CD4-positive, alpha-beta T cell treated with Interleukin-6 at 100 ng/mL for 8 hours (primary cell): ENCODE measurements around the gene RAB27A.
A peak's percentile ranks its signal among the peaks of the same experiment; 100 is the strongest.
"Not testable (repeated sequence)": the region's sequence is repeated elsewhere in the genome, so short reads cannot be mapped to it uniquely, and the experiment has no call there.

Experiments used
- DNase-seq: peaks from one replicate; pipeline ENCODE4 v3.0.0-alpha.2; 2020; ENCODE audit warnings: mixed read lengths, low spot score

RAB27A gene

DNA sequence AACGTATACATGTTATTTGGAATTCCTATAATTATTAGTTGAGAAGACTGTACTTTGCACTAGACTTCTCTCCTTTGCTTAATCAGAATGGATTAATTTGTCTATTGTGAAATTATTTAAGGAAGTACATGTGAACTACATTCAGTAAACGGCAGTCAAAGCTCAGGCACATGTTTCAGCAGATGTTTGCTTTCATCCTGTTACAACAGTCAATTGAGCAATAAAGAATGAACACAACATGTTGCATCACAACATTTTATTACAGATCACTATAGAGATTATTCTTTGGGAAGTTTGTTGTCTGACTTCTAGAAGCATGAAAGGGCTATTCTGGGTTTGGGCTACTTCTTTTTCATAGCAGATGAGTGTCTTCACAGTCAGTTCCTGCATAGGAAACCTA is 39.2 kb downstream of the RAB27A start:
- DNase-seq, result no peak

DNA sequence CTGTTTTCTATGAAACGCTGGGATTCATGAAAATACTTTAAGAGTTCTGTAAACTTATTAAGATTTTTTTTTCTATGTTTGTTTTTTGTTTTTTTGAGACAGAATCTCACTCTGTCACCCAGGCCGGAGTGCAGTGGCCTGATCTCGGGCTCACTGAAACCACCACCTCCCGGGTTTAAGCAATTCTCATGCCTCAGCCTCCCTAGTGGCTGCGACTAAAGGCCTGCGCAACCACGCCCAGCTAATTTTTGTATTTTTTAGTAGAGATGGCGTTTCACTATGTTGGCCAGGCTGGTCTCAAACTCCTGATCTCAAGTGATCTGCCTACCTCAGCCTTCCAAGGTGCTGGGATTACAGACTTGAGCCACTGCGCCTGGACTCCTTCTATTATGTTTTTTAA is 39.7 kb downstream of the RAB27A start:
- not testable (repeated sequence) for DNase-seq

DNA sequence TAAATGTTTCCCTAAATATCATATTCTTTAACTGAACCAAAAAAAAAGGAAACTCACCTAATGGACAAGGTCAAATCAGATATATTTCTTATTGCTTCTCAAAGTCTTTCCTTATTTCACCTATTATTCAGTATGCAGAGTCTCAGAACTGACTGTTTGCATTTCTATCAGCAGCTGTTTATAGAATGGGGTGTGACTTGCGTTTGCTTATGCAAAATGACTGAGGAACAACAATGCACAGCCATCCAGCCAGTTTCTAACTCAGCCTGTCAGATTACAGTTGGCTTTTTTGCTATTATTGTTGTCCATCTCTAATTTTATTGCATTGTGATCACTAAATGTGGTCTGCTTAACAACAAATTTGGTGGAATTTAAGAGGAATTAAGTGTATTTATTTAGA is 40.7 kb downstream of the RAB27A start:
- DNase-seq, result no peak

DNA sequence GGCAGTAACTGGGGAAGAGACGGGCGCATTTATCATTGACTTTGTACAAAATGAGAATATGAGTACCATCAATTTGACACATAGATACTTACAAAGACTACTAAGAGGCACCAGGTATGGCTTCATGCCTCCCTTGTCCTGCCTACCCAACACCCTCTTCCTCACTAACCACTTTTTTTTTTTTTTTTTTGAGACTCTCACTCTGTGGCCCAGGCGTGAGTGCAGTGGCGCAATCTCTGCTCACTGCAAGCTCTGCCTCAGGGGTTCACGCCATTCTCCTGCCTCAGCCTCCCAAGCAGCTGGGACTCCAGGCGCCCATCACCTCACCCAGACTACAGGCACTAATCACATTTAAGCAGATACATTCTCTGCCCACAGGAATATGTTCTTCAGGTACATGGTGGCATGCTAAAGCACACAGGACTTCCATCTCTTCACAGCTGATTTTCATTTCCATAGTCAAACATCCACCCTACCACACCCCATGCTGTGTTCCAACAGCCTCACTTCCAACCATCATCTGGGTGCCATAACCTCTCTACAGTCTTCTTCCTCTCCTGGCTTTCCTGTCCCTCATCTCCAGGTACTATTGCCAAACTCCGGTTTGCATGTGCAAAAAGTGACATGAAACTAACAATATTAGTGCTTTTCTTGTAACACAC is 41.7 kb downstream of the RAB27A start:
- DNase-seq, result no peak

DNA sequence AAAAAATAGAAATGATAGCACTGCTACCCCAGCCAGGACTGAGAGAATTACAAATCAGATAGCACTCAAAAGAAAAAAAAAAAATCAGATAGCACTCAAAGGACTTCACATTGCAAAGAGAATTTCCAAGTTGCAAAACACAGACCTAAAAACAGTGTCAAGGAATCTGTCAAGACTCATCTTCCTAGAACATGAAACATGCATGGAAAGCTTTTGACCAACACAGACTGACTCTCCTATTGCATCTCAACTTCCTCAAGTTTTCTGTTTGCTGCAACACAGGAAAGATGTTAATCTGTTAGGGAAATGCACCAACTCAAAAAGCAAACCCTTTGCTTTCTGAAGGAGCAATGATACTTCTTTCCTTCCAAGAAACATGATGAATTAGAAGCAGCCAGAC is 42.3 kb downstream of the RAB27A start:
- no peak for DNase-seq

DNA sequence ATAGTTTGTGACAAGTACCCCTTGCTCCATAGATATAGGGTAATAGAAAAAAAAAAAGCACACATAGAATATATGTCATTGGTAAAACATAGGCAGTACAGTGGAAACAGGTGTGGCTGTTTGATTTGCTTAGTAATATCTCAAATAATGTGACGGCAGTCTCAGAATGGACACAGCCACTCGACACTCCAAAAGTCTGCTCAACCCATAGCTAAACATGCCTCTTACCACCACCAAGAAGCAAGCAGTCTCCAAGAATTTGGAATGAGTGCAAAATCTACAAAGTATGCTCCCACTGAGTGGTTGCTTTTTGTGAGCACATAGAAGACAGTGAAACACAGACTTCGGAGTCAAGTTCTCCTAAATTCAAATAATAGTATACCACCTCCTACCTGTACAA is 43.0 kb downstream of the RAB27A start:
- DNase-seq, result no peak

DNA sequence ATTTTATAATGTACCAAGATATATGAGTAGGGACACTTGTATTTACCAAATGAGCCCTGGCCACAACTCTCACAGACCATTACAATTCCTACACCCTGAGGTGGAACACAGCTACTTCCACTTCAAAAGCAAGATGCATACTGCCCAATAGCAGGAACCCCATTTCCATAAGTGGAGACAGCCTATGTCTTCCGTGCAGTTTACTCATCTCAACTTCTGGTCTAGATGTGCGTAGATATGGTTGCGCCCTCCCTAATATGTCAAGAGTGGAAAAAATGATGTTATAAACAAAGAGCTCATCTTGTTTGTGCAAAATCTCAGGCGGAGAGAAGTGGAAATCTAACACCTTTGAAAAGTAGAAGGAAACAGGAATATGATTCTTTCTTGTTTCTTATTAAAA is 44.6 kb downstream of the RAB27A start:
- DNase-seq, result no peak

DNA sequence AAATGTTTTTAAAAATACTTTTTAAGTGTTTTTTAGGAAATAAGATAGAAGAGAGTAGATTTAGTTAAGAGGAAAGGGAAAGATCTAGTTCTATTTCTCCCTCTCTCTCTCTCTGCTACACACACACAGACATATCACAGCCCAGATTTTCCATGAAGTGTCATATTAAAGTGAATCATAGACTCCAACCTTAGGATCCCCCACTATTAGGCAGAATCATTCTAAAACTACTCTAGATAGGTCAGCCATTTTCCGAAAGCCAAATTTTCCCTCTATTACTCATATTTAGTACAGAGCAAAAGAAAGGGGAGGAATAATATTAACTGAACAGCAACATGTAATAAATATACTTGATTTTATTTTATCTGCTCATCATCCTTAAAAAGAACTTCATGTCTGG is 47.7 kb downstream of the RAB27A start:
- no peak for DNase-seq

DNA sequence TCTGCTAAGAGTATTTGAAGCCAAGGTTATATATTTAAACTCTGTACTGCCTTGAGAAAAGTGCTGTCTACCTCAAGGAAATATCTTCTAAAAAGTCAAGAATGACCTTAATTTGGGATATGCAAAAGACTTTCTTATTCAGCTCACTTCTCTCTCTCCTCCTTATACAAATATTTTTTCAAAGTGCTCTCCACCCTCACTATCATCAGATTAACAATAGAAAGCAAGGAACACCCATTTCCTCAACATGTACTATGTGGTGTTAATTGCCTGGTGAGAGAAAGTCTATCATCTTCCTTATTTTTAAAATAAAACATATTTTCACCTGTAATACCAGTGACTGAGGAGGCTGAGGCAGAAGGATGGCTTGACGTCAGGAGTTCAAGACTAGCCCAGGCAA is 48.4 kb downstream of the RAB27A start:
- no peak for DNase-seq

DNA sequence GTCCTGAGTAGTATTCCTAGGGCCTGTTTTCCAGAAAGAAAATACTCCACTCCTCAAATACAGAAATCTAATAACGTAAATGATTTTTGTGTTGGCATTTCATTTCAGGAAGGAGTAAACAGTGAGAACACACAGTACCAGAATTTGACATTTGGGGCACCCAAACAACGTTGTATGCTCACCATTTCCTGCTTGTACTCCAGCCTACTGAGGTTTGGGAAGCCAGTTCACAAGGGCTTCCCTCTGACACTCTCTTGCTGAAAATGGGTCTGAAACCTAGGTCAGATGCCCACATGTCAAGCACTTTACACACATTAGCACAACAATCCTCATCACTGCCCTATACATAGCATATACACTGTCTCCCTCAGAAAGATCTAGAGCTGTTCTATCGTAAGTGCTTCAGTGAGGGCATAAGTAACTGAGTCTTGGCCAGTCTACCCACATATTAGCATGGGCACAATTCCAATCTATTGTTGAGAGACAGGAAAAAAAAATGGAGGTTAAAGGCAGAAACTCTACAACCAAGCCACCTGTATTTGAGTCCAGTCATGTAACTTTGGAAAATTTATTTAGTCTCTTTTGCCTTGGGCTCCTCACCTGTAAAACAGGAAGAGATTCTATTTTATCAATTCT is 49.4 kb downstream of the RAB27A start:
- DNase-seq, result no peak

DNA sequence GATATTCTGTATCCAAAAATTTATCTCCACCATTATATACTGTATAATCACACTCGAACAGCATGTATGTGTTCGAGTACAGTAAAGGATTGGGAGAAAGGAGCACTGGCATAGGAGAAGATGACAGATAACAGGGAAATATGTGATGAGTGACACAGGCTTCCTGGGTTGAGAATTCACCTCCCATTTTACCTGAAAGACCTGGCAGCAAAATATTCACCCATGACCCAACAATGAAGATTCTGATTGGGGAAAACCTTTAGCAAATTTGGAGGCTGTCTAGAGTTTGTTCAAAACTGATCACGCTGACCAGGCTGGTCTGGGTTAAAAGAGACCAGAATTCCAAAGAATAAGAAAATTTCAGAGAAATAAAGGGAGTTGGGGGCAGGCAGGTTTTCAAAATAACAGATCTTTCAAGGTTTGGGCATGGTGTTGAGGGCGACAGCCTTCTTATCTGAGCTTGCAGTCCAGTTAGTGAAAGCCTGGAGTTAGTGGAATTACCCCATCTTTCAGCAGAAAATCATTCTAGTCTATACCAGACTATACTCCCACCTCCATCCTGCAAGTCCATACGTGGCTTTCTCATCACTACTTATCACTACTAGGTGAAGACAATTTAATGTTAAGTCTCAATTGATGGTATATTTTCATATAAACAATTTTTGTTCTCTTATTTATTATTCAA is 50.0 kb downstream of the RAB27A start:
- DNase-seq, result no peak

DNA sequence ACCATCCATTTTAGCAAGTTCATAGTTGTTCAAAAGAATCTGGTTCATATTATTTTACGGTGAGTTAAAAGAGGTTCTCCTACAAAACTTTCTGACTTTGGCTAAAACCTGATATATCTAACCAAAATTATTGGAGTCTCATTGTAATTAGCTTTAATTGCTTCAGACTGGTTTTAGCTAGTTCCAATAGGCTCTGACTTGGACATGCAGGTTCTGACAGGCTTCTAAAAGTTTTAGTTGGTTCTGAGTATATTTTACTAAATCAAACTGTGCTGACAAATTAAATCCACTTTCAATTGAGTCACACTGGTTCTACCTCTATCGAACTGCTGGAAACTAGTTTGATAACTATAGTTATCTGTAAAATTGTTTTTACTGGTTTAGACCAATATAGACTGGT is 50.7 kb downstream of the RAB27A start:
- DNase-seq, result no peak

DNA sequence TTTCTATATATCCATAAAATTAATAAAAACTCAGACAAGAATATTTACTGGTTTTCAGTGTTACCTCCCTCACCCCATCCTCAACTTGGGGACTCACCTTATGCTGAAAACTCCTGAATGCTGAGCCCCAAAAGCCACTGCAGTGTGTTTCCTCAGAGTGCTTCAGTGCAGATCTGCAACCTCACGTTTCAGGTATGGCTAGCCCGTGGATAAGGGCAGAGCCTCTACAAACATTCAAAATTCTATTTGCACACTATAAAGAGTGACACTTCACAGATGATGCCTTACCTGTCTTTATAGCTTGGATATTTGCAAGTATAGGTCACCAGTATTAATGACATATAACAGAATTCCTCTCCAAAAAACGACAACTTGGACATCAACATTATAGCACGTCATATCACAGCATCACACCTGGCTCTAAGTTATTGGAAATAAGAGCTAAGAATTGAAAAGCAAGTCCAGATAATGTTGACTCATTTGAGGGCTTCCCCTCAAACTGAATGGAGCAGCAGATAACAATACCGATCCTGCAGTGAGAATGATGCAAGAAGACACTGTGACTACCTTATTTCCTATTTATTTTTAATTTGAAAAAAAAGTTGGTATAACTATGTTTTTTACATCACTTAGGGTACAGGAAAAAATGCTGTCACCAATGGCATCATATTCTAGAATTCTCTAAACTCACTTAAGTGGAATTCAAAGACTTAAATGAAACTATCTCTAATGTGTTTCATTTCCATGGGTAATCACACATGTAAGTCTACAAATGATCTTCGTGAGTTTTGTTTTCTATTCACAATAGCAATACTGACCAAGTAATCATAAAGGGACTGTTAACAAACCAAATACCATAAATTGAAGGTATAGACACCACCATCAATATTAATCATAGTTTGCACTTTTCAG is 52.1 kb downstream of the RAB27A start:
- DNase-seq, result no peak

DNA sequence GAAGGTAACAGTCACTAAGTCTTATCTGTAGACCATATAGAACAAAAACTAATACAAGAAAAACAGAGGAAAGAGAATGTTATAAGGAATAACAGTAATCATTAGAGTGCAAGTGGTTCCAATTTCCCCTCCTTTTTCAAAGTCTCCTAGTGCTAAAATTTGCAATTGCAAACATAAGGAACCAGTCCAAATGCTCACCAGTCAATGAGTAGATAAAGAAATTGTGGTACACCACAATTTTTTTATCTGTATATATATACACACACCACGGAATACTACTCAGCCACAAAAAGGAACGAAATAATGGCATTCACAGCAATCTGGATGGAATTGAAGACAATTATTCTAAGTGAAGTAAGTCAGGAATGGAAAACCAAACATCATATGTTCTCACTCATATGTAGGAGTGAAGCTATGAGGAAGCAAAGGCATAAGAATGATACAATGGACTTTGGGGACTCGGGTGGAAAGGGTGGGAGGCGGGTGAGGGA is 54.0 kb downstream of the RAB27A start:
- no peak for DNase-seq

DNA sequence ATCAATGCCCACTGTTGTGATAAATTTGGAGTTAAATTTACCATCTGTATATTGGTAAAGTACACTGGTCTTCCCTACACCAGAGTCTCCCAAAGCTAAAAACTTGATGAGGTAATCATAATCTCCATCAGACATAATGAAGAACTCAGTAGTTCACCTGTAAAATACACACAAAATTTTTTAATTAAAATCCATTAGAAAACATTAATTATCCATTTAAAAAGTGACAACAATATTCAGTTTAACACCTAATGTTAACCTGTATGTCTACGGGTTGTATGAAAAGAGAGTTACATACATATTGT is 54.9 kb downstream of the RAB27A start:
- DNase-seq, result no peak

DNA sequence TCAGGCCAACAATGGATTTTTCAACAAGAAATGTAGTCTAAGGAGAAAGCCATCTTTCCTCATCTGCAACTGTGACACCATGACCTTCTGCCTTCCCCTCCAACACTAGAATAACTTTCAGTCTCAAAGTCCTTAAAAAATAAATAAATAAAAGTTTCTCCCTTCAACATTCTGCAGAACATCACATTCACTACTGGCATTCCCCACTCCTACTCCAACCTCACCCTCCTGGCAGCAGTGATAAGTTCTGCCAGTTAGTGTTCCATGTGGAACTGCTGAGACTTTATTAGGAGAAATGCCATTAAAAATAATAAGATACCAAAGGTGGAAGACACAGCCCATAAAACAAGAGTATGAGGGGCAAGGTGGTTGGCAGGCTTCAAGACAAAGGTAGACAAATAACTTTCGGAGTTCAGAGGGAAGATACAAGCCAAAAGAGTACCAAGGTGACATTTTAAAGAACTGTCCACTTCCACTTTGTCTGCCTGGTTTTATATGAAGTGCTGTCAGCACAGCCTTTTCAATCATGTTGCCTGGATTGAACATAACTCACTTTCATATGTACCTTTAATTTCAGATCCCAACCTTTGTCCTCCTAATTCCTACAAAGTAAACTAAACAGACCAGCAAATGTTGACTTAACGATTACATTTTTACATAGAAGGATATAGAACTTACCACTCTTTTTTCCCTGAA is 55.4 kb downstream of the RAB27A start:
- DNase-seq, result no peak

DNA sequence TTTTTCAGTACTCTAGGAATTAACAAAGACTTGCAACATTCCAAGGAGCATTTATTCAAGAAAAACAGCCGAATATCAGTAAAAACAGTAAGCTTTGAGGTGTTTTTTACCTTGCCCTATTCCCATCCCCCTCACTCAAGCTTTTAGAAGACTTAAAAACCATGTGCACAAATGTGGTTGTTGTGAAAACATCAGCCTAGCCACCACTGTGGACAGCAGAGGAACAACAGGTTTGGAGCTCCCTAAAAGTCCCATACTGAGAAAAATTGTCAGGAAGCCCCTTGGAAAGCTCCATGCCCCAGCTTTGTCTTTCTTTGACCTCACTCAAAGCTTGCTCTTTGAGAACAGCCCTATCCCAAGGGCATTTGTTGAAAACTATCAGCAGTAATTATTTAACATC is 58.2 kb downstream of the RAB27A start:
- DNase-seq, result no peak

DNA sequence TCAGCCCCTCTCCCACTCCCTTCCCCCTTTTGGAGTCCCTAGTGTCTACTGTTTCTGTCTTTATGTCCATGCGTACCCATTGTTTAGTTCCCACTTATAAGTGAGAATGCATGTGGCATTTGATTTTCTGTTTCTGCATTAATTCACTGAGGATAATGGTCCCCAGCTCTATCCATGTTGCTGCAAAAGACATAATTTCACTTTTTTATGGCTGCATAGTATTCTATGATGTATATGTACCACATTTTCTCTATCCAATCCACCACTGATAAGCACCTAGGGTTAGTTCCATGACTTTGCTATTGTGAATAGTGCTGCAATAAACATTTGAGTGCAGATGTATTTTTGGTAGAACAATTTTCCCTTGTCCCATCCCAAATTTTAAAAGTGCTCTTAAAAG is 58.7 kb downstream of the RAB27A start:
- no peak for DNase-seq

DNA sequence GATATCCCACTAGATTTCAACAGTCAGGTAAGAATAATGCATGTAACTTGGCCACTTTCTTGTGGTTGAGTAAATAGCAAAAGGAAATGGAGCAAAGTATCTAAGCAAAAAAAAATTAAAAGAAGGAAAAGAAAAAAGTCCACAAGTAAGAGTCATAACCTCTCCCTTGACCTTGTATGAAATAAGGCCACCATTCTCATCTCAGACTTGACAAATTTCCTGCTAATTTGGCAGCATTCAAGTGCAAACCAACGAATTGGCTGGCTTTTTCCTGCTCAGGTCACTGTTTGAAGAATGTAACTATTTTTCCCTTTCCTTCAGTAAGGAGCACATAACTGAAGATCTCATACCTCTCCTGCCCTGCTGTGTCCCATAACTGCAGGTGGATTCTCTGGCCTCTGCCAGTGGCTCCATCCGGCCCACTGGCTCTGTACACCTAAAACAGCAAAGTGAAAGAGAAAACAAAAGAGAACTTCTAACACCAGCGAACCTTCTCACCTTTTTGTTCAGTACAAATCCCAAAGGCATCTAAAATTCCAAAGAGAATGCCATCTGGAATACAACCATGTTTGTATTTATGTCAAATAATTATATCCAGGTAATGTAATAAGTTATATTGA is 59.5 kb downstream of the RAB27A start:
- DNase-seq, result no peak

DNA sequence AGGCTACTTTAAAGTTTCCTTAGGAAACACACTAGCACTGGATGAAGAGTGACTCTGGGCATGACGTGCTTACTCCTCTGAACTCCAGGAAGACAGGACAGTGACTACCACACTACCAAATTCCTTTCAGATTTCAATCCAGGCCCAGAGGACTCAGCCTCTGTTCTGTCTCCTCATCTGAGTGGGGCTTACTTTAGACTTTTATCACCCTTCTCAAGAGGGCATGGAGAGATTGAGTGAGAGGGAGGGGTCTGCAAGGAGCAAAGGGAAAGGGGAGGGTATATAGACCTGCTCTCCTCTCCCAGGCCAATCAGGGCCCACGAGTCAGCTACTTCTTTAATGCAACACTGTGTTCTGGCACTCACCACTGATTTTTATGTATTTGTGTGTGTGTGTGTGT is 63.5 kb downstream of the RAB27A start:
- DNase-seq, result no peak

DNA sequence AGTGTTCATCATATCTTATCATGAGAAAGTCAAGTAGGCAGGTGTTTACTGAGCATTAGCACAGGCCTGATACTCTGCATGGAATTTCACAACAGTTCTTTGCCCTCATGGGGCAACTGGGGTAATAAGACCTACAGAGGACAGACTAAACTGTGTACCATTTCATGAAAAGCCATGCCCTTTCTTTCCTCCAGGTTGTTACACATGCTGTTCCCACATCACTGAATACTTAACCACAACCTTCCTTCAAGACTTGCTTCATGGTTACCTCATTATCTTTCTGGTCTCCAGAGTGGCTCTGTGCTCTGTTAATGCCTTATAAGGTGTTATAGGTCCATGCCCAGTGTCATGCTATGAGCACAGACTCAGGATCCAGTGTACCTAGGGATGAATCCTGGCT is 64.7 kb downstream of the RAB27A start:
- peak; percentile 37 for DNase-seq

DNA sequence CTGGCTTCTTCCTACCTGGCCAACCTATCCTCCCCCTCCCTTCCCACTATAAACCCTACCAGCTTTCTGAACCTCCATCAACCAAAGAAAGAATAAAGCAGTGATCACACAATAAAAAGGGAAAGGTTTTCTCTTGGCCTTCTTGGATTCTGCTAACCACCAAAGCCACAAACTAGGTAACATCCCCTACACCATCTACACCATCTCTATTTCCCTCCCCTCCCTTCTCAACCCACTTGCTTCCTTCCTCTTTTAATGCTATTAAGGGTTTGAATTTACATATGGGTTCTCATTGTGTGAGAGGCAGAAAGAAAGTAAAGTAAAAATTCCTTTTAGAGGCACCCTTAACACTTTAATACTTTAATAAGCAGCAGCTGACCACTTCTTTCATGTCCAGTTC is 67.0 kb downstream of the RAB27A start:
- peak; percentile 36 for DNase-seq
